Body of pancreas (tissue), 4 donors: Measurements from ENCODE around the gene MBD3. TPM values are rescaled to one million over a fixed set of nuclear protein-coding genes. Genes with fewer than 3 reads are reported as not detected.

Source experiments
- ATAC-seq: fragments of 150-250 bp; one replicate; pipeline ENCODE4 v1.9.1; 2016
- DNase-seq, 4 donors: peaks; one replicate each; pipeline ENCODE4 v3.0.0-alpha.2; 2019
- H3K27ac ChIP-seq, 4 donors: fragments of 200-600 bp; sonication (generic); 1 replicate in 3 of 4; 2 replicates in 1 of 4; pipeline versions ENCODE4 v1.5.1 to v1.6.1; 2016 to 2019; ENCODE audit warnings: mild to moderate bottlenecking in 1 of 4, mixed read lengths in 1 of 4, moderate library complexity in 1 of 4
- H3K27me3 ChIP-seq, 2 donors: fragments of 200-600 bp; sonication (generic); one replicate each; pipeline ENCODE4 v1.6.0; 2016; ENCODE audit warnings: mild to moderate bottlenecking in 1 of 2
- H3K36me3 ChIP-seq, 2 donors: fragments of 200-600 bp; sonication (generic); replicated peaks in 1 of 2; 2 replicates each; pipeline ENCODE4 v1.5.1; 2016; ENCODE audit warnings: low read depth in 2 of 2; ENCODE audit not compliant: insufficient read depth in 1 of 2
- H3K4me1 ChIP-seq: fragments of 200-600 bp; sonication (generic); one replicate; pipeline ENCODE4 v1.6.0; 2016
- H3K4me3 ChIP-seq, 2 donors: fragments of 200-600 bp; sonication (generic); 1 replicate in 1 of 2; 2 replicates in 1 of 2; pipeline ENCODE4 v1.5.1; 2016 to 2019
- H3K9me3 ChIP-seq, 3 donors: fragments of 200-600 bp; sonication (generic); 1 replicate in 2 of 3; 2 replicates in 1 of 3; pipeline ENCODE4 v1.5.1; 2016
- POLR2A ChIP-seq, 3 donors: fragments of 450-650 bp; IDR thresholded peaks; one replicate each; pipeline ENCODE4 v1.6.1; 2016; ENCODE audit warnings: antibody characterized with exemption in 3 of 3, mild to moderate bottlenecking in 2 of 3
- WGBS, 2 donors: methylation state at CpG; one replicate each; pipeline ENCODE4 v1.1.5; 2017; 5-methylcytosine and 5-hydroxymethylcytosine counted together
- intact Hi-C: fragments of 100-400 bp; cut with DNase I; formaldehyde crosslinking; loops from one replicate; pipeline ENCODE4 v1.15.1; 2023
- total RNA-seq, 2 donors: library from RNA; depleted of rRNA; stranded (reverse); fragments of >200 nt; gene quantifications; one replicate each; pipeline ENCODE4 v1.1.0, GENCODE V29; 2016
- TF ChIP-seq, protein P1 (sequence below), 7 experiments: fragments of 450-650 bp in 4 of 7; fragments of 200-600 bp in 3 of 7; sonication (generic) in 3 of 7; IDR thresholded peaks; one replicate each; pipeline ENCODE4 v1.5.1; 2016 to 2019; ENCODE audit warnings: antibody characterized with exemption in 7 of 7

MBD3 gene
- total RNA-seq, 2 donors from 2014 or later = 37.4 to 91.6 TPM

DNA sequence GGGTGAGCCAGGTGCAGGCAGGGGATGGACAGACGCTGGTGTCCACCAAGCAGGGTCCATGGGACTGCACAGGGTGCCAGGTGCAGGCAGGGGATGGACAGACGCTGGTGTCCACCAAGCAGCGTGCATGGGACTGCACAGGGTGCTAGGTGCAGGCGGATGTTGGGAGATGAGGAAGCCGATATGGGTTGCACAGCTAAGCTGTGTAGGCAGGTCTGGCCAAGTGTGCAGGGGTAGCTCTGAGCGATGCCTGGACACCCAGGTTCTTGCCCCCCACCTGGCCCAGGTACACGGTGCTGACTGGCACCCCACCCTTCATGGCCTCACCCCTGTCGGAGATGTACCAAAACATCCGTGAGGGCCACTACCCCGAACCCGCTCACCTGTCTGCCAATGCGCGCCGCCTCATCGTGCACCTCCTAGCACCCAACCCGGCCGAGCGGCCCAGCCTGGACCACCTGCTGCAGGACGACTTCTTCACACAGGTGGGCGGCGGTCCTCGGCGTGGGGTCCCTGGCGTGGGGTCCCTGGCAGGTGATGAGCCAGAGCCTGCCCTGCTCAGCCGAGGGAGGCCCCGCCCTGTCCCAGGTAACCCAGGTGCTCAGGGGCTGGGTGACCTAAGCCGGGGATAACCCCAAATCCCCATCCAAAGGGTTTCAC, 64.9 kb downstream of the MBD3 start:
- Histone ChIP-seq H3K9me3 (no peaks in the 10 kb centered on the region), H3K27me3 (peaks cover 0 to 20% of the 10 kb centered on the region in 2 donors), H3K4me1 (peaks cover 11% of the 10 kb centered on the region), H3K36me3 (no peaks in the 10 kb centered on the region), H3K4me3 (no peak overlapping the region), H3K27ac (no peak overlapping the region)
- intact Hi-C loops = no loop called here
- WGBS, 2 donors = 28 to 57% methylated on average over 3 to 27 of the region's 27 CpGs
- DNase-seq (no peak), ATAC-seq (no peak)
- TF ChIP-seq POLR2A (IDR thresholded peaks at IDR 0.05) = no peak
- TF ChIP-seq, protein P1, sequence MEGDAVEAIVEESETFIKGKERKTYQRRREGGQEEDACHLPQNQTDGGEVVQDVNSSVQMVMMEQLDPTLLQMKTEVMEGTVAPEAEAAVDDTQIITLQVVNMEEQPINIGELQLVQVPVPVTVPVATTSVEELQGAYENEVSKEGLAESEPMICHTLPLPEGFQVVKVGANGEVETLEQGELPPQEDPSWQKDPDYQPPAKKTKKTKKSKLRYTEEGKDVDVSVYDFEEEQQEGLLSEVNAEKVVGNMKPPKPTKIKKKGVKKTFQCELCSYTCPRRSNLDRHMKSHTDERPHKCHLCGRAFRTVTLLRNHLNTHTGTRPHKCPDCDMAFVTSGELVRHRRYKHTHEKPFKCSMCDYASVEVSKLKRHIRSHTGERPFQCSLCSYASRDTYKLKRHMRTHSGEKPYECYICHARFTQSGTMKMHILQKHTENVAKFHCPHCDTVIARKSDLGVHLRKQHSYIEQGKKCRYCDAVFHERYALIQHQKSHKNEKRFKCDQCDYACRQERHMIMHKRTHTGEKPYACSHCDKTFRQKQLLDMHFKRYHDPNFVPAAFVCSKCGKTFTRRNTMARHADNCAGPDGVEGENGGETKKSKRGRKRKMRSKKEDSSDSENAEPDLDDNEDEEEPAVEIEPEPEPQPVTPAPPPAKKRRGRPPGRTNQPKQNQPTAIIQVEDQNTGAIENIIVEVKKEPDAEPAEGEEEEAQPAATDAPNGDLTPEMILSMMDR (IDR thresholded peaks at IDR 0.05) = no peak

DNA sequence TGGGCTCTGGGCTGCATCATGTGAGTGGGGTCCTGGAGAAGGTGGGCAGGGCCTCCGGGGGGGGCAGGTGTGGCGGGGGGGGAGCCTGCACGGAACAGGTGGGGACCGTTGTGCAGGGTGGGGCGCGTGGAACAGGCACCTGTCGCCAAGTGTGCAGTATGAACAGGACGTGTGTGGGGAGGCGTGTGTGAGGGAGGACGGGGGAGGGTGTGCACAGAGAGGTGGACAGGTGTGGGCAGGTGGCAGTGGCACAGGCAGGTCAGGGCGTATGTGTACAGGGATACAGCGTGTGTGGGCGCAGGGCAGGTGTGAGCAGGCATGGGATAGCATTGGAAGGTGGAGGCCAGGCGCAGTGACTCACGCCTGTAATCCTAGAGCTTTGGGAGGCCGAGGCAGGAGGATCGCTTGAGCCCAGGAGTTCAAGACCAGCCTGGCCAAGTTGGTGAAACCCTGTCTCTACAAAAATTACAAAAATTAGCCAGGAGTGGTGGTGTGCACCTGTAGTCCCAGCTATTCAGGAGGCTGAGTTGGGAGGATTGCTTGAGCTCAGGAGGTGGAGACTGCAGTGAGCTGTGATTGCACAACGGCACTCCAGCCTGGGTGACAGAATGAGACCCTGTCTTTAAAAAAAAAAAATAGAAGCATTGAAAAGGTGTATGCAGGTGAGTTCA, 65.6 kb downstream of the MBD3 start:
- Histone ChIP-seq H3K4me1 (peaks cover 11% of the 10 kb centered on the region), H3K4me3 (no peak overlapping the region), H3K9me3 (no peaks in the 10 kb centered on the region), H3K36me3 (no peaks in the 10 kb centered on the region), H3K27ac (no peak overlapping the region), H3K27me3 (peaks cover 0 to 20% of the 10 kb centered on the region in 2 donors)
- ATAC-seq (no peak), DNase-seq (no peak)
- WGBS, 2 donors = 57 to 61% methylated on average over 17 to 18 of the region's 18 CpGs
- no peak for TF ChIP-seq POLR2A (IDR thresholded peaks at IDR 0.05)
- intact Hi-C loops = no loop called here

DNA sequence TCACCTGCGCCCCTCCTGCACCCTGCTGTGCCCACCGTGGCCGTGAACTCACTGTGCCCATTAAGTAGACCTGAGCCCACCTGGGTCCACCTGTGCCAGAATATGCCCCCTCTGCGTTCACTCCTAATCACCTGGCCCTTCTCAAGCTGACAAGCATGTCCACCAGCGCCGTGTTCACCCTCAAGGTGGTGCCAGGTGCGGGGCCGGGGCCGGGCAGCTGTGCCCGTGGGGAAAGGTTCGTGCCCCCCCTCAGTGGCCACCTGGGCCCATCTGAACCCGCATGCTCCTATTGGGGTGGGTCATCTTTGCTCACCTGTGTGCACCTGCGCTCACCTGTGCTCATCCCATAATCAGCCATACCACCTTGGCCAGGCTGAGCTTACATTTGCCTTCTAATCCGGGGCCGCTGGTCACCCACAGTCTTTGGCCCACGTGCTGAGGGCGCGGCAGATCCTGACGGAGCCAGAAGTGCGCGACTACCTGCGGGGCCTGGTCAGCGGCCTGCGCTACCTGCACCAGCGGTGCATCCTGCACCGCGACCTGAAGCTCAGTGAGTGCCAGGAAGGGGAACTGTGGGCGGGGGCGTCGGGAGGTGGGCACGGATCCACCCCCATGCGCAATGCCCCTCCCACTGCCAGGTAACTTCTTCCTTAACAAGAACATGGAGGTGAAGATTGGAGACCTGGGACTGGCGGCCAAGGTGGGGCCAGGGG, 66.4 kb downstream of the MBD3 start:
- no peaks in the 10 kb centered on the region for H3K9me3 ChIP-seq
- no peak overlapping the region for H3K27ac ChIP-seq
- 69 to 72% methylated on average over 14 to 33 of the region's 33 CpGs for WGBS, 2 donors
- intact Hi-C loops = no loop called here
- ATAC-seq (no peak), DNase-seq (no peak)
- H3K27me3 ChIP-seq = peaks cover 0 to 20% of the 10 kb centered on the region in 2 donors
- peaks cover 11% of the 10 kb centered on the region for H3K4me1 ChIP-seq
- no peak overlapping the region for H3K4me3 ChIP-seq
- no peaks in the 10 kb centered on the region for H3K36me3 ChIP-seq
- TF ChIP-seq POLR2A (IDR thresholded peaks at IDR 0.05) = no peak

DNA sequence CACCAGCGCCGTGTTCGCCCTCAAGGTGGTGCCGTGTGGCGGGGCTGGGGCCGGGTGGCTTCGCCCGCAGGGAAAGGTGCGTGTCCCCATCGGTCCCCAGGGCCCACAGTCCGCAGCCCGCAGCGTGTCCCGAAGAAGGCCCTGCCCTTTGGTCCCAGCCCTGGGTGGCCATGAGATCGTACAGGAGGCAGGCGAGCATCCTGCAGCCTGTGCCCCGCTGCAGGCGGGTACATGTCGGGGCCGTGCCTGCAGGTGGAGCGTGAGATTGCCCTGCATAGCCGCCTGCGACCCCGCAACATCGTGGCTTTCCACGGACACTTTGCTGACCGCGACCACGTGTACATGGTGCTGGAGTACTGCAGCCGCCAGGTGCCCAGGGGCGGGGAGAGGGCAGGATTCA, 67.3 kb downstream of the MBD3 start:
- no peak for DNase-seq
- 49 to 70% methylated on average over 3 to 27 of the region's 31 CpGs for WGBS, 2 donors

DNA sequence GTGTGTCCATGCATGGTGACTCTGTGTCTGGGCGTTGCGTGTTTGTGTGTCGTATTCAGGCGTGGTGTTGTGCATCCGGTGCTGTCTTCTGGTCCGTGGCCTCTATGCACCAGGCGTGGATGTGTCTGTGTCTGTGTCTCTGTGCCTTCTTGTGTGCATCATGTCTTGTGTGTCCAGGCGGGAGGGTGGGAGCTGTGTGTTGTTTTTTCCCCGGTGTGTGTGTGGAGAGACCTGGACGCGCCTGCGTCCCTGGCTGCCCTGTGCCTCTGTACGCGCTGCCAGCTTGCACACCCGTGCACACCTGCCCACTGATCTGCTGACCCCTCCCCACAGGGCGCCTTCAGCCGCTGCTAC, 67.7 kb downstream of the MBD3 start:
- 46 to 51% methylated on average over 6 to 16 of the region's 17 CpGs for WGBS, 2 donors
- H3K4me3 ChIP-seq = no peak overlapping the region
- intact Hi-C loops = no loop called here
- peaks cover 11% of the 10 kb centered on the region for H3K4me1 ChIP-seq
- DNase-seq (no peak), ATAC-seq (no peak)
- no peak overlapping the region for H3K27ac ChIP-seq
- peaks cover 0 to 20% of the 10 kb centered on the region in 2 donors for H3K27me3 ChIP-seq
- TF ChIP-seq, protein P1 (IDR thresholded peaks at IDR 0.05) = no peak
- no peak for TF ChIP-seq POLR2A (IDR thresholded peaks at IDR 0.05)
- no peaks in the 10 kb centered on the region for H3K9me3 ChIP-seq
- no peaks in the 10 kb centered on the region for H3K36me3 ChIP-seq

More for the DNA sequence above, 67.3 kb downstream of the MBD3 start:
- Histone ChIP-seq H3K27ac (no peak overlapping the region), H3K4me3 (no peak overlapping the region), H3K4me1 (peaks cover 11% of the 10 kb centered on the region), H3K27me3 (peaks cover 0 to 20% of the 10 kb centered on the region in 2 donors), H3K9me3 (no peaks in the 10 kb centered on the region), H3K36me3 (no peaks in the 10 kb centered on the region)
- intact Hi-C loops = no loop called here
- no peak for TF ChIP-seq POLR2A (IDR thresholded peaks at IDR 0.05)
- TF ChIP-seq, protein P1 (IDR thresholded peaks at IDR 0.05) = no peak
- no peak for ATAC-seq
